Upper lobe of left lung (tissue), 6 donors: ENCODE results near the gene UNCX. TPM values are rescaled to one million over a fixed set of nuclear protein-coding genes. Genes with fewer than 3 reads are reported as not detected.
"Not testable (repeated sequence)": the region's sequence is repeated elsewhere in the genome, so short reads cannot be mapped to it uniquely, and the experiment has no call there.

Experiments used
- ATAC-seq, 2 donors: fragments of 200-7000 bp; cut with Tn5 transposase; one replicate each; pipeline ENCODE4 v1.9.1; 2022; ENCODE audit warnings: mild to moderate bottlenecking in 2 of 2, moderate library complexity in 2 of 2; ENCODE audit not compliant: low FRiP score in 2 of 2
- DNase-seq, 2 donors: peaks; one replicate each; pipeline ENCODE4 v3.0.0-alpha.2; 2019 to 2020
- H3K27ac ChIP-seq, 4 donors: fragments of 200-600 bp; sonication (generic); one replicate each; pipeline ENCODE4 v1.5.1; 2016 to 2019
- H3K27me3 ChIP-seq, 4 donors: fragments of 200-600 bp; sonication (generic); one replicate each; pipeline ENCODE4 v1.5.1; 2017 to 2019
- H3K36me3 ChIP-seq, 4 donors: fragments of 200-600 bp; sonication (generic); one replicate each; pipeline ENCODE4 v1.5.1; 2016 to 2019
- H3K4me1 ChIP-seq, 4 donors: fragments of 200-600 bp; sonication (generic); one replicate each; pipeline ENCODE4 v1.5.1; 2018 to 2019
- H3K4me3 ChIP-seq, 4 donors: fragments of 200-600 bp; sonication (generic); one replicate each; pipeline ENCODE4 v1.5.1; 2017 to 2019; ENCODE audit warnings: mild to moderate bottlenecking in 2 of 4, moderate library complexity in 1 of 4
- H3K9me3 ChIP-seq, 4 donors: fragments of 200-600 bp; sonication (generic); one replicate each; pipeline ENCODE4 v1.5.1; 2018 to 2019
- CTCF ChIP-seq, 6 experiments: fragments of 450-650 bp in 4 of 6; fragments of 200-600 bp in 2 of 6; sonication (generic) in 2 of 6; IDR thresholded peaks; one replicate each; pipeline ENCODE4 v1.5.1; 2016 to 2019; ENCODE audit warnings: antibody characterized with exemption in 6 of 6
- EP300 ChIP-seq, 4 donors: sonication (generic); formaldehyde crosslinking; IDR thresholded peaks; one replicate each; pipeline ENCODE4 v1.5.1; 2017; ENCODE audit warnings: antibody characterized with exemption in 4 of 4, control low read depth in 2 of 4
- POLR2A ChIP-seq, 4 donors: fragments of 450-650 bp; IDR thresholded peaks; one replicate each; pipeline ENCODE4 v1.5.1; 2016 to 2017; ENCODE audit warnings: antibody characterized with exemption in 4 of 4, mild to moderate bottlenecking in 2 of 4
- POLR2AphosphoS5 ChIP-seq, 2 donors: sonication (generic); formaldehyde crosslinking; IDR thresholded peaks; one replicate each; pipeline ENCODE4 v1.5.1; 2017; ENCODE audit warnings: antibody characterized with exemption in 2 of 2
- WGBS, 2 donors: methylation state at CpG; one replicate each; pipeline ENCODE4 v1.1.5; 2017 to 2018; 5-methylcytosine and 5-hydroxymethylcytosine counted together
- total RNA-seq, 6 donors: library from RNA; depleted of rRNA in 4 of 6; stranded (reverse); fragments of >200 nt in 4 of 6; gene quantifications; one replicate each; pipeline versions ENCODE4 v1.1.0 to v1.2.1, GENCODE V29; 2016 to 2021
- donor health status: DM: no; HTN: no; CAD: no; lungs with moderate emphysema.
- donor health status: DM: no; HTN: yes; CAD: no; lungs with severe emphysema.

Gene UNCX
- total RNA-seq, 6 donors from 2014 or later = not detected

GRCh38 chr7:1201916-1202315 lies 30.8 kb upstream of the UNCX start:
- TF ChIP-seq EP300 (IDR thresholded peaks at IDR 0.05) (no peak), POLR2AphosphoS5 (IDR thresholded peaks at IDR 0.05) (no peak), POLR2A (IDR thresholded peaks at IDR 0.05) (no peak), CTCF (IDR thresholded peaks at IDR 0.05) (no peak)
- WGBS, 2 donors = 86 to 94% methylated on average over 6 to 15 of the region's 15 CpGs
- DNase-seq (peak in 1 of 2 donors; percentile 50), ATAC-seq (no peak)
- no peaks in the 10 kb centered on the region for H3K9me3 ChIP-seq
- no peaks in the 10 kb centered on the region for H3K36me3 ChIP-seq
- peaks cover 0 to 3% (median 0%) of the 10 kb centered on the region in 4 donors for H3K4me1 ChIP-seq
- no peak overlapping the region for H3K4me3 ChIP-seq
- H3K27me3 ChIP-seq = no peaks in the 10 kb centered on the region
- H3K27ac ChIP-seq = no peak overlapping the region

- not testable (repeated sequence) for H3K4me1 ChIP-seq, DNase-seq, H3K36me3 ChIP-seq, H3K27me3 ChIP-seq, ATAC-seq, H3K27ac ChIP-seq, H3K4me3 ChIP-seq, H3K9me3 ChIP-seq
- WGBS, 2 donors = 93 to 96% methylated on average over 6 of the region's 6 CpGs
Observed at GRCh38 chr7:1202914-1203313, 29.8 kb upstream of the UNCX start.

GRCh38 chr7:1204460-1205140 lies 28.1 kb upstream of the UNCX start:
- no peaks in the 10 kb centered on the region for H3K9me3 ChIP-seq
- no peak overlapping the region for H3K27ac ChIP-seq
- peaks cover 0 to 3% (median 0%) of the 10 kb centered on the region in 4 donors for H3K4me1 ChIP-seq
- no peaks in the 10 kb centered on the region for H3K27me3 ChIP-seq
- H3K4me3 ChIP-seq = no peak overlapping the region
- no peak for TF ChIP-seq POLR2A (IDR thresholded peaks at IDR 0.05)
- no peak for TF ChIP-seq EP300 (IDR thresholded peaks at IDR 0.05)
- TF ChIP-seq POLR2AphosphoS5 (IDR thresholded peaks at IDR 0.05) = no peak
- no peak for TF ChIP-seq CTCF (IDR thresholded peaks at IDR 0.05)
- ATAC-seq (peak in 1 of 2 donors; percentile 49), DNase-seq (no peak)
- no peaks in the 10 kb centered on the region for H3K36me3 ChIP-seq
- WGBS, 2 donors = 55 to 63% methylated on average over 19 of the region's 19 CpGs

- H3K4me3 ChIP-seq, ATAC-seq, H3K27ac ChIP-seq, DNase-seq, H3K4me1 ChIP-seq, H3K9me3 ChIP-seq, H3K36me3 ChIP-seq: not testable (repeated sequence)
- H3K27me3 ChIP-seq = peaks cover 0 to 11% (median 2%) of the 10 kb centered on the region in 4 donors
- 87 to 90% methylated on average over 7 of the region's 7 CpGs for WGBS, 2 donors
Observed at GRCh38 chr7:1205742-1206141, 26.9 kb upstream of the UNCX start.

- DNase-seq (peak in 1 of 2 donors; percentile 37), ATAC-seq (no peak)
- Histone ChIP-seq H3K36me3 (no peaks in the 10 kb centered on the region), H3K4me1 (peaks cover 4 to 13% (median 6%) of the 10 kb centered on the region in 4 donors), H3K27ac (no peak overlapping the region), H3K4me3 (no peak overlapping the region), H3K9me3 (no peaks in the 10 kb centered on the region), H3K27me3 (peaks cover 0 to 19% (median 10%) of the 10 kb centered on the region in 4 donors)
- 75 to 77% methylated on average over 14 of the region's 14 CpGs for WGBS, 2 donors
- TF ChIP-seq EP300 (IDR thresholded peaks at IDR 0.05) (no peak), POLR2AphosphoS5 (IDR thresholded peaks at IDR 0.05) (no peak), POLR2A (IDR thresholded peaks at IDR 0.05) (no peak), CTCF (IDR thresholded peaks at IDR 0.05) (no peak)
Observed at GRCh38 chr7:1209097-1209496, 23.6 kb upstream of the UNCX start.
